HG03565 (cell line): ENCODE measurements around the gene BTBD2.
A peak's percentile ranks its signal among the peaks of the same experiment; 100 is the strongest.

Source experiments
- ATAC-seq: cut with Tn5 transposase; IDR thresholded peaks from one replicate; pipeline ENCODE4 v1.9.1; 2021; ENCODE audit warnings: mild to moderate bottlenecking, moderate library complexity; ENCODE audit not compliant: unreplicated experiment

BTBD2 gene

GRCh38 chr19:2015608-2015950 is at the start of gene BTBD2:
Gene BTBD2, minus strand, starts transcription at chr19:2015714. Its CDS starts 11 bp downstream, at chr19:2015703.
- ATAC-seq: no peak

GRCh38 chr19:2064788-2065524 is 49.4 kb upstream of the BTBD2 start:
- ATAC-seq: no peak

- ATAC-seq: no peak
Observed at GRCh38 chr19:2064395-2064787, 48.9 kb upstream of the BTBD2 start.

- ATAC-seq: no peak
Observed at GRCh38 chr19:2063824-2064223, 48.3 kb upstream of the BTBD2 start.

GRCh38 chr19:2062770-2063169 is 47.3 kb upstream of the BTBD2 start:
- ATAC-seq: no peak

GRCh38 chr19:2062389-2062729 is 46.8 kb upstream of the BTBD2 start:
- no peak for ATAC-seq

- peak; percentile 71 for ATAC-seq
Observed at GRCh38 chr19:2061495-2062388, 46.2 kb upstream of the BTBD2 start.

GRCh38 chr19:2060884-2061494 is 45.5 kb upstream of the BTBD2 start:
- ATAC-seq: peak; percentile 19

GRCh38 chr19:2059422-2060201 is 44.1 kb upstream of the BTBD2 start:
- no peak for ATAC-seq

- ATAC-seq: no peak
Observed at GRCh38 chr19:2058570-2059421, 43.3 kb upstream of the BTBD2 start.

- no peak for ATAC-seq
Observed at GRCh38 chr19:2057484-2058469, 42.3 kb upstream of the BTBD2 start.

GRCh38 chr19:2056837-2057192 is 41.3 kb upstream of the BTBD2 start:
- ATAC-seq: no peak

GRCh38 chr19:2055931-2056836 is 40.7 kb upstream of the BTBD2 start:
- no peak for ATAC-seq

- ATAC-seq: no peak
Observed at GRCh38 chr19:2054763-2055162, 39.2 kb upstream of the BTBD2 start.

- no peak for ATAC-seq
Observed at GRCh38 chr19:2053601-2054389, 38.3 kb upstream of the BTBD2 start.

GRCh38 chr19:2051773-2052704 is 36.5 kb upstream of the BTBD2 start:
- ATAC-seq: no peak
